ENCODE data around the gene PASK. TPM values are rescaled to one million over a fixed set of nuclear protein-coding genes. Genes with fewer than 3 reads are reported as not detected.

PASK gene
- total RNA-seq, 2 experiments from 2014 or later = 58.1 to 58.9 TPM

DNA sequence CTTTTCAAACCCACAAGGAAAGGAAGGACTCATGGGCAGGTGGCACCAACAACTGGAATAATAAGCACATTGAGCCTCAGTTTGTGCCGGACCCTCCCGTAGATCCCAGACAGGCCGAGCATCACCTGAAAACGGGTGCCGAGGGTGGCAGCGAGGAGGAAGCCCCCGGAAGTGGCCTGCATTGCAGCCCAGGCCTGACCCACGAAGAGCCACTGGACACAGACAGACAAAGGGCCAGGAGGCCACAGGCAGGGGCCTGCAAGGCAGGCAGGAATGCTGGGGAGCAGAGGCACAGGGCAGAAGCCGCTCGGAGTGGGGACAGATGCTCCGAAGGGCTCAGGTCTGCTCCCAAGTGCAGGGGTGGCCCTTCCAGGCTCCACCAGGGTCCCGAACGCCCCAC is 78.9 kb downstream of the PASK start:
- H3K9me3 Mint-ChIP-seq = no peaks in the 10 kb centered on the region
- CTCF ChIA-PET = no interaction called here
- H3K4me3 Mint-ChIP-seq = no peak overlapping the region
- H3K4me1 Mint-ChIP-seq = no peaks in the 10 kb centered on the region
- no peaks in the 10 kb centered on the region for H3K27me3 Mint-ChIP-seq
- H3K27ac Mint-ChIP-seq = no peak overlapping the region
- no peaks in the 10 kb centered on the region for H3K36me3 Mint-ChIP-seq (ENCODE audit: low read depth)
- POLR2A ChIA-PET = no interaction called here
- DNase-seq = peak; percentile 10

DNA sequence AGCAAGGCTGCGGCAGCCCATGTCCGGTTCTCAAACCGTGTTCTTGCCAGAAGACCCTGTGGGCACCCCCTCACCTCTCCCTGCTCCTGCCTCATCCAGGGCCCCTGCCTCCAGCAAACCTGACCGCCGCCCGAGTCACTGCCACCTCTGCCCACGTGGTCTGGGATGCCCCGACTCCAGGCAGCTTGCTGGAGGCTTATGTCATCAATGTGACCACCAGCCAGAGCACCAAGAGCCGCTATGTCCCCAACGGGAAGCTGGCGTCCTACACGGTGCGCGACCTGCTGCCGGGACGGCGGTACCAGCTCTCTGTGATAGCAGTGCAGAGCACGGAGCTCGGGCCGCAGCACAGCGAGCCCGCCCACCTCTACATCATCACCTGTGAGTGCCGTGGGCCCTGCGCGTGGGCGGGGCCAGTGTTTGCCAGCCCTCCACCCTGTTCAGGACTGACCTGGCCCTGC is 79.4 kb downstream of the PASK start:
- Mint-ChIP-seq H3K9me3 (no peaks in the 10 kb centered on the region), H3K27me3 (no peaks in the 10 kb centered on the region), H3K4me1 (no peaks in the 10 kb centered on the region), H3K4me3 (no peak overlapping the region), H3K36me3 (ENCODE audit: low read depth) (no peaks in the 10 kb centered on the region), H3K27ac (no peak overlapping the region)
- DNase-seq = peak; percentile 14
- ChIA-PET POLR2A (no interaction called here), CTCF (no interaction called here)

DNA sequence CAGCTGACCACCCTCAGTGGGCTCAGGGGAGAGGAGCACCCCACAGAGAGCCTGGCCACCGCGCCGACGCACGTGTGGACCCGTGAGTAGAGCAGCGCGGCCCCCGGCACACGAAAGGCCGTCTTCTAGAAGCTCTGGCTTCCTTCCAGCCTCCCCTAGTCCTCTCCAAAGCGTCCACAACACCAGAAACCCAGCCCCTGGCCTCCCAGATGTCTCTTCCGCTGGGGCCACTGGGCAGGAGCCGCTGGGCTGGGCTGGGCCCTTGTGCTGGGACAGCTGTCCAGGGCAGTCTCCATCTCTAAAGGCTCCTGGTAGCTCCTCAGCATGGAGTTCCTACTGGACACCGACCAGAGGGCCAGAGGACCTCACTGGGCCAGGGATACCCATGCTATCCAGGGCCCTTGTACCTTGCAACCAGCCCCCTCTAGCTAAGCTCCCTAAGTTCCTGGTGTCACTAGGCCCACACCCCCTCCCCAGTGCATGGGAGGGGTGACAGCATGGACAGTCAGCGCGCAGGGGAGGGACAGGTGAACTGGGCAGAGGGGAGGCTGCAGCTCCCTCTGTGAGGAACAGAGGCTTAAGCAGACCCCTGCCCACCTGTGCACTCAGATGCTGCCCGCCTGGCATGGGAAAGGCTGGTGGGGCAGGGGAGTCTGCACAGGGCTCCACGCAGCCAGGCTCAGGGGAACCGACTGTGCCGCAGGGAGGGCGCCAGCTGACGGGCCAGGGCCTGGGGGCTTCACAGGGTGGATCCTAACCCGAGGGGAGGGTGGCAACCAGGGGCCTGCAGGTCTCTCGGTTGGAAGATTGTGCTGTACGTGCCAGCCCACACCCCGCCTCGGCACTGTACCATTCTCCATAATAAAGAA is 80.1 kb downstream of the PASK start:
- Mint-ChIP-seq H3K27me3 (no peaks in the 10 kb centered on the region), H3K27ac (no peak overlapping the region), H3K36me3 (ENCODE audit: low read depth) (no peaks in the 10 kb centered on the region), H3K4me1 (no peaks in the 10 kb centered on the region), H3K9me3 (no peaks in the 10 kb centered on the region), H3K4me3 (no peak overlapping the region)
- POLR2A ChIA-PET = no interaction called here
- peak; percentile 4 for DNase-seq
- CTCF ChIA-PET = interaction anchor here (0.6 kb wide), 1 partner anchor 49 kb away, joined by 4 read pairs; no protein-coding TSS in a partner anchor

DNA sequence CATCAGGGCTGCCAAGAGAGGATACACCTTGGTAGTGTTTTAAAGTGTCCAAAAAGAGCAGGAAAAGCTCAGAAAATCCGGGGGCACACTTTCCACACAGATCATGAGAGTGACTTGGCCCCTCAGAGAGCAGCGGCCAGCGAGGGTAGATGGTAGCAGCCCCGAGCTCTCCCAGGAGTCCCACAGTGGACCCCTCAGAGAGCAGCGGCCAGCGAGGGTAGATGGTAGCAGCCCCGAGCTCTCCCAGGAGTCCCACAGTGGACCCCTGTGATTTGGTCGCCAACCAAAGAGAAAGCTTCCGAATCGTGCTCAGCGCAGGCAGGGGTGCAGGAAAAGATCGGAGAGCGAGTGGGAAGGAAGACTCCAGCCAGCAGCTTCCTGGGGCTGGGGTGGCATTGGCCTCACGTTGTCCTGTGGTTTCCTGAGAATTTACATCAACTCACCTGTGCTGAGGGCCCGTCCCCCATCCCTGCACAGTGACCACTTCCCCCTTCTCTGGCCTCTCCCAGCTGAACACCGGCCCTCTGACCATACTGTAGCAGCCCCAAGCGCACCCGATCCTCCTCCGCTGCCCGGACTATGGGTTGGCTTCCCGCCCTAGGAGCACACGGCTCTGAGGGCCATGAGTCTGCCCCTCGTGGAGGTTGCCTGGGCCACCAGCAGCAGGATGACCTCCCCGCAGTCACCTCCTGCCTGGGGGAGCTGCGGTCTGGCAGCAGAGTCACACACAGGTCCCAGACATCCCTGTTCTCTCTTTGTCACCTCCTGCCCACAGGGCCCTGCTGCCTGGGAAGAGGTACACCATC is 80.9 kb downstream of the PASK start:
- H3K4me3 Mint-ChIP-seq = no peak overlapping the region
- POLR2A ChIA-PET = no interaction called here
- DNase-seq = peak; percentile 7
- H3K36me3 Mint-ChIP-seq (ENCODE audit: low read depth) = no peaks in the 10 kb centered on the region
- CTCF ChIA-PET = interaction anchor here (0.6 kb wide), 1 partner anchor 49 kb away, joined by 4 read pairs; no protein-coding TSS in a partner anchor
- no peaks in the 10 kb centered on the region for H3K9me3 Mint-ChIP-seq
- no peaks in the 10 kb centered on the region for H3K27me3 Mint-ChIP-seq
- H3K4me1 Mint-ChIP-seq = no peaks in the 10 kb centered on the region
- H3K27ac Mint-ChIP-seq = no peak overlapping the region

DNA sequence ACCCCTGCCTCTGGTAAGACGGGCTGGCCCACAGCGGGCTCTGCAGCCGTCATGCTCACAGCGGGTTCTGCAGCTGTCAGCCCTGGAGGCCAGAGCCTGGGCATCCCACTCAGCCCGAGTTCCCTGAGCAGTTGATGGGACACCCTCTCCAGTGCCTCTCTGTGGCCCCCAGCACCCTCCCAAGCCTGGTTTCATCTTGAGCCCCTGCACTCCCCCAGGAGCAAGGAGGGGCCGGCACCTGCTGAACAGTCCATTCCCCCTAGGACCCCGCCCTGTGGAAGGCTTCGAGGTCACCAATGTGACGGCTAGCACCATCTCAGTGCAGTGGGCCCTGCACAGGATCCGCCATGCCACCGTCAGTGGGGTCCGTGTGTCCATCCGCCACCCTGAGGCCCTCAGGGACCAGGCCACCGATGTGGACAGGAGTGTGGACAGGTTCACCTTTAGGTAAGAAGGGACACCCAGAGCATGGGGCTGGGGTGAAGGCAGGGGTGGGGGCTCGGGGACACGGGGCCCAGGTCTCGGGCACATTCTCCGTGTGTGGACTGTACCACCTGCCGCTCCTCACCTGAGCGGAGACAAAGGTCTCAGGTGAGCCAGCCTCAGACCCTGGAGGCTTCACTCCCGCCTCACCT is 81.7 kb downstream of the PASK start:
- no peaks in the 10 kb centered on the region for H3K36me3 Mint-ChIP-seq (ENCODE audit: low read depth)
- no peak overlapping the region for H3K27ac Mint-ChIP-seq
- H3K4me3 Mint-ChIP-seq = no peak overlapping the region
- H3K27me3 Mint-ChIP-seq = no peaks in the 10 kb centered on the region
- no peaks in the 10 kb centered on the region for H3K9me3 Mint-ChIP-seq
- H3K4me1 Mint-ChIP-seq = no peaks in the 10 kb centered on the region
- ChIA-PET POLR2A (no interaction called here), CTCF (no interaction called here)
- DNase-seq = peak; percentile 15

DNA sequence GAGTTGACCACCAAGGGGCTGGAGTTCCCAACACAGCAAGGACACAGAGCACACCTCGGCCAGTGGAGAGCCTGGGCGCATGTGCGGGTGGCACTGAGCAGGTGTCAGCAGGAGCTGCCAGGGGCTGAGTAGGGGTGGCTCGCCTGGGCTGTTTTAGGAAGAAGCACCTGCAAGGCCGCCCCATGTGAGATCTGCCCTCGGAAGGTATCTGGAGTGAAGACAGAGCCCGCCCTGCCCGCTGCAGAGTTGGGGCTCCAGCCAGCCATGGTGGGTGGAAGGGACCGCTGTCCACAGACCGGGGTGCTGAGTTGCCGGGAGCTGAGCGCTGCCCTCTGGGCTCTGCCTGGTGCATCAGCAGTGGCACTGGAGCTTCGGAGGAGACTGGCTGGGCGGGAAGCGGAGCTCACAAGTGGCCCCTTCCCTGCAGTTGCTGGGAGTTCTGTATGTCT is 82.4 kb downstream of the PASK start:
- ChIA-PET CTCF (no interaction called here), POLR2A (no interaction called here)
- no peaks in the 10 kb centered on the region for H3K4me1 Mint-ChIP-seq
- H3K27ac Mint-ChIP-seq = no peak overlapping the region
- DNase-seq = no peak
- H3K27me3 Mint-ChIP-seq = no peaks in the 10 kb centered on the region
- no peaks in the 10 kb centered on the region for H3K36me3 Mint-ChIP-seq (ENCODE audit: low read depth)
- H3K9me3 Mint-ChIP-seq = no peaks in the 10 kb centered on the region
- no peak overlapping the region for H3K4me3 Mint-ChIP-seq

DNA sequence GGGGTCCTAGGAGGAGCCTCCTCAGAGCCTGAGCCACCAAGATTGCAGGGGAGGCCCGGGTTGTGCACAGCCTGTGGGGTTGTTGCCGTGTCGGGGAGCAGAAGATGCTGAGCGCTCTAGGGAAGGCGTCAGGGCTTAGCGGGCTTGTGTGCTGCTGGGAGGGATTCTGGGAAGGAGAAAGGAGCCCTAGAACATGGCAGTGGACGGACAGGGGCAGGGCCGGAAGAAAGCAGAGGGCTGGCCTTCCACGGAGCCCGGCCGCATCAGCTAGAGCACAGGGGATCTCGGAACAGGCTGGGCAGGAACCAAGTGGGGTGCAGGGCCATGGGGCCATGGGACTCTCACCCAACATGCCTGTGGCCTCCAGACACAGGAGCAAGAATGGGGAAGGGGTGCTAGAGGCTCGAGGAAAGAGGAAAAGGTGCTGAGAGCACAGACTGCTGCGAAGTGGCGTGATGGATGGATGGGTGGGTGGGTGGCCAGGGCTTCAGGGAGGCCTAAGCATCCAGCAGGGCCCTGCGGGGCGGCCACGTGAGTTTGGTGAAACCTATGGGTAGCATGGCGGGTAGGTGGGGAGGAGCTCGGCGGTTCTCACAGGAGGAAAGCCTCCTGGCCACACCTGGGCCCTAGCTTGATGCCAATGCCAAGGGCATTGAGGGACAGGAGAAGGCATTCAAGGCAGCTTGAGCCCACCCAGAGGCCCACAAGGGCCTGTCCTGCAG is 82.9 kb downstream of the PASK start:
- DNase-seq = no peak
- no peaks in the 10 kb centered on the region for H3K36me3 Mint-ChIP-seq (ENCODE audit: low read depth)
- no peaks in the 10 kb centered on the region for H3K4me1 Mint-ChIP-seq
- ChIA-PET CTCF (no interaction called here), POLR2A (no interaction called here)
- H3K27me3 Mint-ChIP-seq = no peaks in the 10 kb centered on the region
- H3K9me3 Mint-ChIP-seq = no peaks in the 10 kb centered on the region
- H3K27ac Mint-ChIP-seq = no peak overlapping the region
- no peak overlapping the region for H3K4me3 Mint-ChIP-seq

DNA sequence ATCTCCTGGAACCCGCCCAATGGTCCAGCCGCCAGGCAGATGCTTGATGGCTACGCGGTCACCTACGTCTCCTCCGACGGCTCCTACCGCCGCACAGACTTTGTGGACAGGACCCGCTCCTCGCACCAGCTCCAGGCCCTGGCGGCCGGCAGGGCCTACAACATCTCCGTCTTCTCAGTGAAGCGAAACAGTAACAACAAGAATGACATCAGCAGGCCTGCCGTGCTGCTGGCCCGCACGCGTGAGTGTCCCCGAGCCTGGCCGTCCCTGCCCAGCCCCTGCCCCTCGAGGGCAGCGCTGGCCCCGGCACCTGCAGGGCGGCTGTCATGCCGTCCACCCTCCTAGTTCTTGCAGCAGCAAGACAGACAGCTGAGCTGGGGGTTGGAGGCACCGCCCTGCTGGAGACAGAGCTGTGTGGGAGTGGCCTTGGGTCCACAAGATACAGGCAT is 83.9 kb downstream of the PASK start:
- H3K27ac Mint-ChIP-seq = no peak overlapping the region
- no peaks in the 10 kb centered on the region for H3K4me1 Mint-ChIP-seq
- no peaks in the 10 kb centered on the region for H3K27me3 Mint-ChIP-seq
- no peak overlapping the region for H3K4me3 Mint-ChIP-seq
- ChIA-PET CTCF (no interaction called here), POLR2A (no interaction called here)
- H3K9me3 Mint-ChIP-seq = no peaks in the 10 kb centered on the region
- H3K36me3 Mint-ChIP-seq (ENCODE audit: low read depth) = no peaks in the 10 kb centered on the region
- peak; percentile 9 for DNase-seq

DNA sequence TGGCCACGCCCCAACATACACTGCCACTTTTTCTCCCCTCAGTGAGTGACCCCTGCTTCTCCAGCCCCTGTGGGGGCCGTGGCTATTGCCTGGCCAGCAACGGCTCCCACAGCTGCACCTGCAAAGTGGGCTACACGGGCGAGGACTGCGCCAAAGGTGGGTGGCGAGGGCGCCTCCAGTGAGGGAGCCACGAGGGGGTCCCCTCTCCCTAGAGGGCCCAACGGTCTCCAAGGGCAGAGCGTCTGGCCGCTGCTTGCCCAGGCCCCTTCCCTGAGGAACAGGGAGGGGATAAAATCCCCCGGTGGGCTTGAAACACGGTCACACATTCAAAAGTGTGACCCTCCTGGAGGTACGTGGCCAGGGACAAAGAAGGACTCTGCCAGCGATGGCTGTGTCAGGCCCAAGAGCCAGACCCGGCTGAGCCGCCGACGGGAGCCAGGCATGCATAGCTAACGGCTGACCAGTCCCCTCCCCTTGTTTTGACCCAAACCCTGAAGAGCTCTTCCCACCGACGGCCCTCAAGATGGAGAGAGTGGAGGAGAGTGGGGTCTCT is 84.4 kb downstream of the PASK start:
- DNase-seq = no peak
- Mint-ChIP-seq H3K27me3 (no peaks in the 10 kb centered on the region), H3K4me1 (no peaks in the 10 kb centered on the region), H3K9me3 (no peaks in the 10 kb centered on the region), H3K36me3 (ENCODE audit: low read depth) (no peaks in the 10 kb centered on the region), H3K4me3 (no peak overlapping the region), H3K27ac (no peak overlapping the region)
- ChIA-PET POLR2A (no interaction called here), CTCF (interaction anchor here (1.1 kb wide), 1 partner anchor 14 kb away, joined by 4 read pairs; no protein-coding TSS in a partner anchor)

DNA sequence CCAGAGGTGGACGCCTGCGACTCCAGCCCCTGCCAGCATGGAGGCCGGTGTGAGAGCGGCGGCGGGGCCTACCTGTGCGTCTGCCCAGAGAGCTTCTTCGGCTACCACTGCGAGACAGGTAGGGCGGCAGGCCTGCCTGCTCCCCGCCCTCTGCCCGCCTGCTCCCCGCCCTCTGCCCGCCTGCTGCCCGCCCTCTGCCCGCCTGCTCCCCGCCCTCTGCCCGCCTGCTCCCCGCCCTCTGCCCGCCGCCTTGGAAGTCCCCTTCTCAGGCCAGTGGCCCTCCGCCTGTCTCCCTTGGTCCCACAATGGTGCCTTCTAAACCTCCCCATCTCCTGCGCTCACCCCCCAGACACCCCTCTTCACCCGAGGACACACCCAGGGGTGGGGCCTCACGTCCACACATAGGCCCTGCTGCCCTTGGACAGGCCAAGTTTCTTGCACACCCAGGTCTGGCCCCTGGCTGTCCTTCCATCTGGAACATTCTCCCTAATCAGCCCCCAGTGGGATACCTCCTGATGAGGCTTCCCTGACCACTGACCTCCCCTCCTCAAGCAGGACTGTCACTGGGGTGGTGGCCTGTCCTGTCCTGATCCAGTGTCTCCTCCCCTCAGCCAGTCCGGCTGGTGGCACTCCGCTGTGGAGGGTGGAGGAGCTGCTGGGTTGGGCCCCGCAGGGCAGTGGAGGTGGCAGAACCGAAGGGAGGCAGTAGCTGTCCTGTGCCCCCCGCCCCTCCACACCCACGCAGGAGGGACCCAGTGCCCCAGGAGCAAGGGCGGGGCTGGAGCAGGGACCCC is 85.1 kb downstream of the PASK start:
- Mint-ChIP-seq H3K36me3 (ENCODE audit: low read depth) (no peaks in the 10 kb centered on the region), H3K4me1 (no peaks in the 10 kb centered on the region), H3K27ac (no peak overlapping the region), H3K4me3 (no peak overlapping the region), H3K9me3 (no peaks in the 10 kb centered on the region), H3K27me3 (no peaks in the 10 kb centered on the region)
- peak; percentile 36 for DNase-seq
- CTCF ChIA-PET = interaction anchor here (1.1 kb wide), 1 partner anchor 14 kb away, joined by 4 read pairs; no protein-coding TSS in a partner anchor
- POLR2A ChIA-PET = no interaction called here

DNA sequence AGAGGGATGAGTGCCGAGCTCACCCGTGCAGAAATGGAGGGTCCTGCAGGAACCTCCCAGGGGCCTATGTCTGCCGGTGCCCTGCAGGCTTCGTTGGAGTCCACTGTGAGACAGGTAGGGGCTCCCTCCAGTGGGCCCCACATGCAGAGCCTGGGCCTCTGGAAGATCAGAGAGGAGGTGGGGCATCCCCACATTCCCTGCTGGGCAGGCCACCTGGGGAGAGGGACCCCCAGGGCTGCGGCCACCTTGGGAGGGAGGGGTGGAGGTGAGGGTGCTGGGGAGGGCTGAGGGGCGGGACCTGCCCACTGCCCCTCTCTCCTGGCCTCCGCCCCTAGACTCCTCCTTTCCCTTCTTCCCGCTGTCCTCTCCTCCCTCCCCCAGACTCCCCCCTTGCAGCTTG is 85.7 kb downstream of the PASK start:
- no peaks in the 10 kb centered on the region for H3K36me3 Mint-ChIP-seq (ENCODE audit: low read depth)
- ChIA-PET POLR2A (no interaction called here), CTCF (no interaction called here)
- no peak overlapping the region for H3K4me3 Mint-ChIP-seq
- no peaks in the 10 kb centered on the region for H3K27me3 Mint-ChIP-seq
- DNase-seq = peak; percentile 15
- H3K27ac Mint-ChIP-seq = no peak overlapping the region
- H3K4me1 Mint-ChIP-seq = no peaks in the 10 kb centered on the region
- no peaks in the 10 kb centered on the region for H3K9me3 Mint-ChIP-seq

DNA sequence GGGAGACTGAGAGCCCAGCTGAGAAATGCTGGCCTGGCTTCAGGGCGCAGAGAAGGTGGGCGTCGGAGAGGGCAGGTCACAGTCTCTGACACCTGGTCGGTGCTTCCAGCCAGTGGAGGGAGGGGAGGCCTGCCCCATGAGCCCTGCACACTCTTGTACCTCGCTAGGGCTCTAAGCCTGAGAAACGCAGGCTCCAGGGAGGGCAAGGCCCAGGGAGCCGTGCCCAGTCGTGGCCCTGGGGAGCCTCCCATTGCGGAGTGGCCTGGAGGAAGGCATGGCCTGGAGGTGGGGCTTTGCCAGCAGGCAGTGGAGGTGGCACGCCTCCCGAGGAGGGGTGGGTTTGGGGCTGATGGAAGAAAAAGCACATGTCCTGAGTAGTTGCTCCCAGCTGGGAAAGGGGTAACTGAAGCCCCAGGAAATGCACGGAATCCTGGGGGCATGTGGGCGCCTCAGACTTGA is 86.2 kb downstream of the PASK start:
- no peak overlapping the region for H3K4me3 Mint-ChIP-seq
- no peak overlapping the region for H3K27ac Mint-ChIP-seq
- no peaks in the 10 kb centered on the region for H3K36me3 Mint-ChIP-seq (ENCODE audit: low read depth)
- ChIA-PET POLR2A (no interaction called here), CTCF (no interaction called here)
- no peaks in the 10 kb centered on the region for H3K27me3 Mint-ChIP-seq
- peak; percentile 14 for DNase-seq
- H3K4me1 Mint-ChIP-seq = no peaks in the 10 kb centered on the region
- no peaks in the 10 kb centered on the region for H3K9me3 Mint-ChIP-seq
